ENCODE measurements around the gene GRK5.
"Not testable (repeated sequence)": the region's sequence is repeated elsewhere in the genome, so short reads cannot be mapped to it uniquely, and the experiment has no call there.

Gene GRK5

GRCh38 chr10:119235356-119235755, 28.0 kb downstream of the GRK5 start:
- Histone ChIP-seq H3K79me1 (ENCODE audit: low read depth, low read length) (no peaks in the 10 kb centered on the region), H2BK12ac (ENCODE audit: low read length) (no peak overlapping the region), H3K4me1 (ENCODE audit: control insufficient read depth in 2 of 2, insufficient read depth in 1 of 2, low read depth in 1 of 2, low read length in 2 of 2) (peaks cover 15% of the 10 kb centered on the region in 2 donors), H3K4me2 (ENCODE audit: insufficient read depth, low read length, poor library complexity, severe bottlenecking) (no peak overlapping the region), H3K27ac (replicated peaks; ENCODE audit: low read length) (no peak overlapping the region), H2BK15ac (ENCODE audit: low read length) (no peak overlapping the region), H3K4me3 (ENCODE audit: low read length in 2 of 2) (no peak overlapping the region), H3K9ac (ENCODE audit: low read depth, low read length, poor library complexity) (no peak overlapping the region), H3K18ac (ENCODE audit: low read length) (no peak overlapping the region), H2AK5ac (ENCODE audit: low read depth, low read length) (no peak overlapping the region), H2BK120ac (ENCODE audit: low read depth, low read length) (no peak overlapping the region), H2AFZ (ENCODE audit: low read length) (no peak overlapping the region), H3K9me3 (replicated peaks in 1 of 2; ENCODE audit: control insufficient read depth in 2 of 2, insufficient read depth in 1 of 2, low read depth in 1 of 2, low read length in 2 of 2) (peaks cover 0 to 11% of the 10 kb centered on the region in 2 donors), H3K27me3 (ENCODE audit: control insufficient read depth in 3 of 3, insufficient read depth in 3 of 3, low read depth in 1 of 3, low read length in 3 of 3) (no peaks in the 10 kb centered on the region), H4K8ac (ENCODE audit: low read depth, low read length) (no peak overlapping the region), H3K23ac (ENCODE audit: low read depth, low read length, poor library complexity) (no peak overlapping the region), H2BK5ac (ENCODE audit: low read length) (no peak overlapping the region), H4K91ac (ENCODE audit: low read depth, low read length, poor library complexity) (no peak overlapping the region), H3K36me3 (replicated peaks in 1 of 2; ENCODE audit: control insufficient read depth in 2 of 2, insufficient read depth in 2 of 2, low read length in 2 of 2) (no peaks in the 10 kb centered on the region), H3K4ac (ENCODE audit: low read length) (no peak overlapping the region), H3K14ac (ENCODE audit: low read length) (no peak overlapping the region)
- no peak for DNase-seq (ENCODE audit: low spot score)
- WGBS, 2 donors (ENCODE audit: extremely low coverage in 2 of 2, insufficient read length in 2 of 2, insufficient replicate concordance in 1 of 2), result no CpG with 5 or more reads among the region's 3 CpGs

- H3K27ac ChIP-seq (replicated peaks; ENCODE audit: low read length), result no peak overlapping the region
- H3K4ac ChIP-seq (ENCODE audit: low read length), result no peak overlapping the region
- H3K79me1 ChIP-seq (ENCODE audit: low read depth, low read length), result peaks cover 2% of the 10 kb centered on the region
- H3K4me3 ChIP-seq (ENCODE audit: low read length in 2 of 2), result no peak overlapping the region
- H2BK12ac ChIP-seq (ENCODE audit: low read length), result no peak overlapping the region
- no peak overlapping the region for H2AK5ac ChIP-seq (ENCODE audit: low read depth, low read length)
- H4K91ac ChIP-seq (ENCODE audit: low read depth, low read length, poor library complexity), result no peak overlapping the region
- no peak overlapping the region for H2BK5ac ChIP-seq (ENCODE audit: low read length)
- H3K36me3 ChIP-seq (replicated peaks in 1 of 2; ENCODE audit: control insufficient read depth in 2 of 2, insufficient read depth in 2 of 2, low read length in 2 of 2), result no peaks in the 10 kb centered on the region
- H3K9ac ChIP-seq (ENCODE audit: low read depth, low read length, poor library complexity), result no peak overlapping the region
- DNase-seq (ENCODE audit: low spot score), result no peak
- no peak overlapping the region for H3K23ac ChIP-seq (ENCODE audit: low read depth, low read length, poor library complexity)
- no peak overlapping the region for H2BK15ac ChIP-seq (ENCODE audit: low read length)
- peak overlapping the region; percentile 84 for H2AFZ ChIP-seq (ENCODE audit: low read length)
- peaks cover 0 to 2% of the 10 kb centered on the region in 2 donors for H3K9me3 ChIP-seq (replicated peaks in 1 of 2; ENCODE audit: control insufficient read depth in 2 of 2, insufficient read depth in 1 of 2, low read depth in 1 of 2, low read length in 2 of 2)
- H3K27me3 ChIP-seq (ENCODE audit: control insufficient read depth in 3 of 3, insufficient read depth in 3 of 3, low read depth in 1 of 3, low read length in 3 of 3), result no peaks in the 10 kb centered on the region
- H3K4me2 ChIP-seq (ENCODE audit: insufficient read depth, low read length, poor library complexity, severe bottlenecking), result no peak overlapping the region
- no peak overlapping the region for H2BK120ac ChIP-seq (ENCODE audit: low read depth, low read length)
- peaks cover 17 to 21% of the 10 kb centered on the region in 2 donors for H3K4me1 ChIP-seq (ENCODE audit: control insufficient read depth in 2 of 2, insufficient read depth in 1 of 2, low read depth in 1 of 2, low read length in 2 of 2)
- no peak overlapping the region for H4K8ac ChIP-seq (ENCODE audit: low read depth, low read length)
- WGBS, 2 donors (ENCODE audit: extremely low coverage in 2 of 2, insufficient read length in 2 of 2, insufficient replicate concordance in 1 of 2), result no CpG with 5 or more reads among the region's 8 CpGs
- no peak overlapping the region for H3K18ac ChIP-seq (ENCODE audit: low read length)
- no peak overlapping the region for H3K14ac ChIP-seq (ENCODE audit: low read length)
Measured at GRCh38 chr10:119237722-119238436, 30.5 kb downstream of the GRK5 start.

- H3K4me1 ChIP-seq (ENCODE audit: control insufficient read depth in 2 of 2, insufficient read depth in 1 of 2, low read depth in 1 of 2, low read length in 2 of 2), result peaks cover 18 to 21% of the 10 kb centered on the region in 2 donors
- H2BK120ac ChIP-seq (ENCODE audit: low read depth, low read length), result no peak overlapping the region
- H3K23ac ChIP-seq (ENCODE audit: low read depth, low read length, poor library complexity), result no peak overlapping the region
- no peak overlapping the region for H3K27ac ChIP-seq (replicated peaks; ENCODE audit: low read length)
- H3K14ac ChIP-seq (ENCODE audit: low read length), result no peak overlapping the region
- no peak for DNase-seq (ENCODE audit: low spot score)
- no peaks in the 10 kb centered on the region for H3K9me3 ChIP-seq (replicated peaks in 1 of 2; ENCODE audit: control insufficient read depth in 2 of 2, insufficient read depth in 1 of 2, low read depth in 1 of 2, low read length in 2 of 2)
- H2BK12ac ChIP-seq (ENCODE audit: low read length), result no peak overlapping the region
- peaks cover 2% of the 10 kb centered on the region for H3K79me1 ChIP-seq (ENCODE audit: low read depth, low read length)
- H2BK15ac ChIP-seq (ENCODE audit: low read length), result no peak overlapping the region
- no peak overlapping the region for H2AFZ ChIP-seq (ENCODE audit: low read length)
- H2AK5ac ChIP-seq (ENCODE audit: low read depth, low read length), result no peak overlapping the region
- H2BK5ac ChIP-seq (ENCODE audit: low read length), result no peak overlapping the region
- H3K36me3 ChIP-seq (replicated peaks in 1 of 2; ENCODE audit: control insufficient read depth in 2 of 2, insufficient read depth in 2 of 2, low read length in 2 of 2), result no peaks in the 10 kb centered on the region
- H3K4ac ChIP-seq (ENCODE audit: low read length), result no peak overlapping the region
- H4K91ac ChIP-seq (ENCODE audit: low read depth, low read length, poor library complexity), result no peak overlapping the region
- H3K4me2 ChIP-seq (ENCODE audit: insufficient read depth, low read length, poor library complexity, severe bottlenecking), result no peak overlapping the region
- no CpG with 5 or more reads among the region's 8 CpGs for WGBS, 2 donors (ENCODE audit: extremely low coverage in 2 of 2, insufficient read length in 2 of 2, insufficient replicate concordance in 1 of 2)
- no peak overlapping the region for H4K8ac ChIP-seq (ENCODE audit: low read depth, low read length)
- H3K4me3 ChIP-seq (ENCODE audit: low read length in 2 of 2), result no peak overlapping the region
- no peaks in the 10 kb centered on the region for H3K27me3 ChIP-seq (ENCODE audit: control insufficient read depth in 3 of 3, insufficient read depth in 3 of 3, low read depth in 1 of 3, low read length in 3 of 3)
- H3K18ac ChIP-seq (ENCODE audit: low read length), result no peak overlapping the region
- H3K9ac ChIP-seq (ENCODE audit: low read depth, low read length, poor library complexity), result no peak overlapping the region
Measured at GRCh38 chr10:119238577-119238976, 31.2 kb downstream of the GRK5 start.

GRCh38 chr10:119239015-119239414, 31.6 kb downstream of the GRK5 start:
- H2BK5ac ChIP-seq (ENCODE audit: low read length); H3K36me3 ChIP-seq (replicated peaks in 1 of 2; ENCODE audit: control insufficient read depth in 2 of 2, insufficient read depth in 2 of 2, low read length in 2 of 2); H4K8ac ChIP-seq (ENCODE audit: low read depth, low read length); H2BK15ac ChIP-seq (ENCODE audit: low read length); H3K4me3 ChIP-seq (ENCODE audit: low read length in 2 of 2); H3K18ac ChIP-seq (ENCODE audit: low read length); H3K4ac ChIP-seq (ENCODE audit: low read length); H2BK12ac ChIP-seq (ENCODE audit: low read length); H2AFZ ChIP-seq (ENCODE audit: low read length); H3K14ac ChIP-seq (ENCODE audit: low read length); H3K9ac ChIP-seq (ENCODE audit: low read depth, low read length, poor library complexity); DNase-seq (ENCODE audit: low spot score); H3K23ac ChIP-seq (ENCODE audit: low read depth, low read length, poor library complexity); H3K79me1 ChIP-seq (ENCODE audit: low read depth, low read length); H3K27me3 ChIP-seq (ENCODE audit: control insufficient read depth in 3 of 3, insufficient read depth in 3 of 3, low read depth in 1 of 3, low read length in 3 of 3); H3K9me3 ChIP-seq (replicated peaks in 1 of 2; ENCODE audit: control insufficient read depth in 2 of 2, insufficient read depth in 1 of 2, low read depth in 1 of 2, low read length in 2 of 2); H2BK120ac ChIP-seq (ENCODE audit: low read depth, low read length); H3K27ac ChIP-seq (replicated peaks; ENCODE audit: low read length); H2AK5ac ChIP-seq (ENCODE audit: low read depth, low read length); H3K4me2 ChIP-seq (ENCODE audit: insufficient read depth, low read length, poor library complexity, severe bottlenecking); H4K91ac ChIP-seq (ENCODE audit: low read depth, low read length, poor library complexity): not testable (repeated sequence)
- WGBS, 2 donors (ENCODE audit: extremely low coverage in 2 of 2, insufficient read length in 2 of 2, insufficient replicate concordance in 1 of 2), result 100% methylated on average over 1 of the region's 6 CpGs; no CpG with 5 or more reads in 1 of the 2 donors
- H3K4me1 ChIP-seq (ENCODE audit: control insufficient read depth in 2 of 2, insufficient read depth in 1 of 2, low read depth in 1 of 2, low read length in 2 of 2), result peaks cover 22 to 23% of the 10 kb centered on the region in 2 donors
